Hepatocyte (in vitro differentiated cells): Measurements from ENCODE around the gene N4BP3. TPM values are rescaled to one million over a fixed set of nuclear protein-coding genes. Genes with fewer than 3 reads are reported as not detected.

ENCODE experiments used
- DNase-seq: peaks from one replicate; pipeline ENCODE4 v3.0.0-alpha.2; 2016; ENCODE audit warnings: low spot score
- H2AFZ ChIP-seq: fragments of 200-600 bp; sonication (generic); 2 replicates; pipeline ENCODE4 v1.6.0; 2016; ENCODE audit warnings: antibody characterized with exemption, mild to moderate bottlenecking
- H3K27ac ChIP-seq: fragments of 200-600 bp; sonication (generic); 2 replicates; pipeline ENCODE4 v1.5.1; 2016; ENCODE audit warnings: mild to moderate bottlenecking
- H3K27me3 ChIP-seq: fragments of 200-600 bp; sonication (generic); 2 replicates; pipeline ENCODE4 v1.6.1; 2016
- H3K36me3 ChIP-seq: fragments of 200-600 bp; sonication (generic); replicated peaks from 2 replicates; pipeline ENCODE4 v1.5.1; 2016; ENCODE audit warnings: low read depth; ENCODE audit not compliant: insufficient read depth
- H3K4me1 ChIP-seq: fragments of 200-600 bp; sonication (generic); 2 replicates; pipeline ENCODE4 v1.5.1; 2016; ENCODE audit warnings: mild to moderate bottlenecking, moderate library complexity; ENCODE audit not compliant: insufficient read depth
- H3K4me2 ChIP-seq: fragments of 200-600 bp; sonication (generic); 2 replicates; pipeline ENCODE4 v1.6.0; 2016
- H3K4me3 ChIP-seq: fragments of 200-600 bp; sonication (generic); 2 replicates; pipeline ENCODE4 v1.5.1; 2016; ENCODE audit warnings: mild to moderate bottlenecking
- H3K79me2 ChIP-seq: fragments of 200-600 bp; sonication (generic); 2 replicates; pipeline ENCODE4 v1.6.0; 2017; ENCODE audit warnings: mild to moderate bottlenecking
- H3K9me2 ChIP-seq: fragments of 200-600 bp; sonication (generic); replicated peaks from 2 replicates; pipeline ENCODE4 v1.6.0; 2017; ENCODE audit warnings: mild to moderate bottlenecking; ENCODE audit not compliant: insufficient read depth
- H3K9me3 ChIP-seq: fragments of 200-600 bp; sonication (generic); 2 replicates; pipeline ENCODE4 v1.5.1; 2016; ENCODE audit warnings: low read depth, mild to moderate bottlenecking
- H4K20me1 ChIP-seq: fragments of 200-600 bp; sonication (generic); 2 replicates; pipeline ENCODE4 v1.6.0; 2016; ENCODE audit warnings: mild to moderate bottlenecking; ENCODE audit not compliant: insufficient read depth, poor library complexity, severe bottlenecking
- EZH2 ChIP-seq: fragments of 200-600 bp; sonication (generic); IDR thresholded peaks from 2 replicates; pipeline ENCODE4 v1.6.1; 2016; ENCODE audit warnings: antibody characterized with exemption, mild to moderate bottlenecking, borderline replicate concordance
- EZH2phosphoT487 ChIP-seq: fragments of 200-600 bp; sonication (generic); IDR thresholded peaks from one replicate; pipeline ENCODE4 v1.6.1; 2018; ENCODE audit warnings: antibody characterized with exemption, mild to moderate bottlenecking, low read depth, moderate library complexity; ENCODE audit not compliant: unreplicated experiment, severe bottlenecking
- WGBS: methylation state at CpG from one replicate; pipeline ENCODE4 v1.1.6; 2016; ENCODE audit warnings: low lambda C conversion rate; ENCODE audit errors: missing lambda C conversion rate; 5-methylcytosine and 5-hydroxymethylcytosine counted together
- polyA plus RNA-seq: library from polyadenylated mRNA; unstranded; fragments of >200 nt; fragmentation: Nextera tagmentation; extraction: Ambion mirVana; gene quantifications from 2 replicates; pipeline ENCODE4 v1.2.1, GENCODE V29; 2016
- total RNA-seq: library from RNA; depleted of rRNA; stranded (reverse); fragments of >200 nt; gene quantifications from 2 replicates; pipeline ENCODE4 v1.2.3, GENCODE V29; 2014
- TF ChIP-seq, protein P1 (sequence below): fragments of 200-600 bp; sonication (generic); IDR thresholded peaks from 2 replicates; pipeline ENCODE4 v1.5.1; 2016; ENCODE audit warnings: antibody characterized with exemption, mild to moderate bottlenecking; ENCODE audit not compliant: poor library complexity

Gene N4BP3
- total and polyA plus RNA-seq, 2 experiments from 2014 or later = 1.6 to 2.3 TPM

DNA sequence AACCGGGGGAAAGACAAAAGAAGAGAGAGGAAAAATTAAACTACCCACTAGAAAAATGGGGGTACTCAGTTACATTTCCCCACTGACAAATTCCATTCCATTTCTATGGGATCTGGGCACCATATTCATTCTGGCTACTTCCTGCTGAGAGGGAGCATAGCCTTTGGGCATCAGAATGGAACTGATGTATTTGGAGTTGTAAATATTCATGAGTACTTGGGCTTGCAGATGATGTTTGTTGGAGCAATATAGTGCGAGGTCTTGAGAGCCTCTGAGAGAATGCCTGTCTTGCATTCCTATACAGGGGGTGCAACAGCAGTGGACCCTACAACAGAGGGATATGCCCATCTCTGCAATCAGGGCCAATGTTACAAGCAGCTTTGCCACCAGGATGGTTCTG lies 57.1 kb downstream of the N4BP3 start:
- DNase-seq = no peak
- TF ChIP-seq, protein P1, sequence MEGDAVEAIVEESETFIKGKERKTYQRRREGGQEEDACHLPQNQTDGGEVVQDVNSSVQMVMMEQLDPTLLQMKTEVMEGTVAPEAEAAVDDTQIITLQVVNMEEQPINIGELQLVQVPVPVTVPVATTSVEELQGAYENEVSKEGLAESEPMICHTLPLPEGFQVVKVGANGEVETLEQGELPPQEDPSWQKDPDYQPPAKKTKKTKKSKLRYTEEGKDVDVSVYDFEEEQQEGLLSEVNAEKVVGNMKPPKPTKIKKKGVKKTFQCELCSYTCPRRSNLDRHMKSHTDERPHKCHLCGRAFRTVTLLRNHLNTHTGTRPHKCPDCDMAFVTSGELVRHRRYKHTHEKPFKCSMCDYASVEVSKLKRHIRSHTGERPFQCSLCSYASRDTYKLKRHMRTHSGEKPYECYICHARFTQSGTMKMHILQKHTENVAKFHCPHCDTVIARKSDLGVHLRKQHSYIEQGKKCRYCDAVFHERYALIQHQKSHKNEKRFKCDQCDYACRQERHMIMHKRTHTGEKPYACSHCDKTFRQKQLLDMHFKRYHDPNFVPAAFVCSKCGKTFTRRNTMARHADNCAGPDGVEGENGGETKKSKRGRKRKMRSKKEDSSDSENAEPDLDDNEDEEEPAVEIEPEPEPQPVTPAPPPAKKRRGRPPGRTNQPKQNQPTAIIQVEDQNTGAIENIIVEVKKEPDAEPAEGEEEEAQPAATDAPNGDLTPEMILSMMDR = no peak
- TF ChIP-seq EZH2 (no peak), EZH2phosphoT487 (no peak)
- Histone ChIP-seq H2AFZ (no peak overlapping the region), H3K4me1 (no peaks in the 10 kb centered on the region), H3K36me3 (no peaks in the 10 kb centered on the region), H3K79me2 (no peaks in the 10 kb centered on the region), H3K9me3 (no peaks in the 10 kb centered on the region), H3K4me3 (no peak overlapping the region), H3K9me2 (no peaks in the 10 kb centered on the region), H3K4me2 (no peak overlapping the region), H3K27ac (no peak overlapping the region), H4K20me1 (no peaks in the 10 kb centered on the region), H3K27me3 (no peaks in the 10 kb centered on the region)
- 94% methylated on average over 2 of the region's 2 CpGs for WGBS

DNA sequence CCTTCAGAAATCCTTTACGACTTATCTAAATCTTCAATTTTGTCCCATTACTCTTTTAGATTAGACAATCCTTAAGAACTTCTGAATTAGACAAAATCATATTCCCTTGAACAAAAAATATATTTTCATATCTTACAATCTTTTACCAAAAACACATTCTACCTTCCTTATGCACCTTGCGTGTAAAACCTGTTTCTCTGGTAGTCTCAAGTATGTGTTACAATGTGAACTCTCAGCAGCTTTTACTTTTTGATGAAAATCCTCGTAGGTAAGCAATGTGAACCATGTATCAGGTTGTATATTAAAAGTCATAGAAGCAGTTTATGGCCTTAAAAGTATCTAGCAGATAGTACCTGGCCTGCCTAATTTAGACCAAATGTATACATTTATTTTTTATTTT lies 61.1 kb downstream of the N4BP3 start:
- Histone ChIP-seq H3K27me3 (no peaks in the 10 kb centered on the region), H2AFZ (no peak overlapping the region), H3K4me3 (no peak overlapping the region), H3K9me2 (no peaks in the 10 kb centered on the region), H4K20me1 (no peaks in the 10 kb centered on the region), H3K9me3 (no peaks in the 10 kb centered on the region), H3K4me1 (no peaks in the 10 kb centered on the region), H3K27ac (no peak overlapping the region), H3K79me2 (no peaks in the 10 kb centered on the region), H3K36me3 (no peaks in the 10 kb centered on the region), H3K4me2 (no peak overlapping the region)
- TF ChIP-seq EZH2 = no peak
- TF ChIP-seq, protein P1 = no peak
- no peak for TF ChIP-seq EZH2phosphoT487
- 87% methylated on average over 3 of the region's 3 CpGs for WGBS
- no peak for DNase-seq

Other genes with a start within 250 kb of the N4BP3 start
- not detected in 2 replicates for gene PROP1, start 117.3 kb upstream of the N4BP3 start, total RNA-seq
- 0.10 TPM in 1 of 2 replicates, not detected in the other for gene PROP1, start 117.3 kb upstream of the N4BP3 start, polyA plus RNA-seq
- 24.6 and 27.2 TPM in 2 replicates for gene RMND5B, start 17.5 kb downstream of the N4BP3 start, total RNA-seq
- gene RMND5B, start 17.5 kb downstream of the N4BP3 start, polyA plus RNA-seq = 33.2 and 42.2 TPM in 2 replicates
- 178 and 188 TPM in 2 replicates for gene NHP2, start 40.4 kb downstream of the N4BP3 start, total RNA-seq
- gene NHP2, start 40.4 kb downstream of the N4BP3 start, polyA plus RNA-seq = 148 and 149 TPM in 2 replicates
- not detected in 2 replicates for gene GMCL2, start 73.8 kb downstream of the N4BP3 start, total RNA-seq
- not detected in 2 replicates for gene GMCL2, start 73.8 kb downstream of the N4BP3 start, polyA plus RNA-seq
- gene HNRNPAB, start 91.0 kb downstream of the N4BP3 start, total RNA-seq = 83.2 and 85.2 TPM in 2 replicates
- 169 and 175 TPM in 2 replicates for gene HNRNPAB, start 91.0 kb downstream of the N4BP3 start, polyA plus RNA-seq
- gene PHYKPL, start 119.3 kb downstream of the N4BP3 start, total RNA-seq = 35.4 and 40.3 TPM in 2 replicates
- gene PHYKPL, start 119.3 kb downstream of the N4BP3 start, polyA plus RNA-seq = 60.0 and 82.2 TPM in 2 replicates